T47D (cell line): ENCODE measurements around the gene ENPP7.
"Not testable (repeated sequence)": the region's sequence is repeated elsewhere in the genome, so short reads cannot be mapped to it uniquely, and the experiment has no call there.

Experiments used
- DNase-seq, 2 experiments: peaks; one replicate each; pipeline versions ENCODE4 v3.0.0 to v3.0.0-alpha.2; 2011 to 2012; ENCODE audit warnings: low read depth in 1 of 2, low spot score in 1 of 2
- JUND ChIP-seq: IDR thresholded peaks from 2 replicates; pipeline ENCODE4 v1.6.1; 2012; ENCODE audit warnings: low read depth
- in situ Hi-C: cut with HindIII; loops from 2 replicates; pipeline ENCODE4 v1.10.0; 2016; ENCODE audit warnings: low sequenced_read_pairs, low pct_unique_long_range_greater_than_20kb

ENPP7 gene

GRCh38 chr17:79769570-79770506 lies 39.1 kb downstream of the ENPP7 start:
- peak; percentile 74 to 85 for DNase-seq
- in situ Hi-C loops: no loop called here
- no peak for TF ChIP-seq JUND

- no peak for DNase-seq
- in situ Hi-C loops: no loop called here
- no peak for TF ChIP-seq JUND
Measured at GRCh38 chr17:79771276-79771675, 40.5 kb downstream of the ENPP7 start.

- in situ Hi-C loops, DNase-seq: not testable (repeated sequence)
Measured at GRCh38 chr17:79772726-79773125, 42.0 kb downstream of the ENPP7 start.

- TF ChIP-seq JUND: no peak
- DNase-seq: no peak
- in situ Hi-C loops: no loop called here
Measured at GRCh38 chr17:79774561-79774975, 43.8 kb downstream of the ENPP7 start.

GRCh38 chr17:79775632-79776031 lies 44.9 kb downstream of the ENPP7 start:
- in situ Hi-C loops: no loop called here
- DNase-seq: no peak
- no peak for TF ChIP-seq JUND

- no peak for TF ChIP-seq JUND
- in situ Hi-C loops: no loop called here
- peak in 1 of 2 experiments; percentile 29 for DNase-seq
Measured at GRCh38 chr17:79776376-79777119, 45.8 kb downstream of the ENPP7 start.

GRCh38 chr17:79777120-79777893 lies 46.6 kb downstream of the ENPP7 start:
- DNase-seq: peak; percentile 66 to 73
- TF ChIP-seq JUND: no peak
- in situ Hi-C loops: no loop called here

GRCh38 chr17:79777894-79778503 lies 47.3 kb downstream of the ENPP7 start, which contains the start of gene CBX2:
TSS of gene CBX2 (plus strand) at chr17:79778148. CDS start at chr17:79778236, 88 bp downstream.
- DNase-seq: peak; percentile 88 to 96
- TF ChIP-seq JUND: no peak
- in situ Hi-C loops: no loop called here

- in situ Hi-C loops: no loop called here
- peak; percentile 42 to 54 for DNase-seq
Measured at GRCh38 chr17:79778504-79779083, 47.9 kb downstream of the ENPP7 start.

GRCh38 chr17:79779084-79779529 lies 48.4 kb downstream of the ENPP7 start:
- in situ Hi-C loops: no loop called here
- DNase-seq: peak in 1 of 2 experiments; percentile 53
- no peak for TF ChIP-seq JUND

More at GRCh38 chr17:79778504-79779083, 47.9 kb downstream of the ENPP7 start:
- no peak for TF ChIP-seq JUND

GRCh38 chr17:79779661-79780365 lies 49.1 kb downstream of the ENPP7 start:
- peak; percentile 59 to 64 for DNase-seq
- TF ChIP-seq JUND: no peak
- in situ Hi-C loops: no loop called here
